Gastroesophageal sphincter (tissue), 3 donors: Measurements from ENCODE around the gene SELENOO.

Source experiments
- CTCF ChIP-seq, 4 experiments: fragments of 200-600 bp in 2 of 4; fragments of 450-650 bp in 2 of 4; sonication (generic) in 1 of 4; IDR thresholded peaks; one replicate each; pipeline ENCODE4 v1.5.1; 2017 to 2019; ENCODE audit warnings: antibody characterized with exemption in 4 of 4, mild to moderate bottlenecking in 2 of 4, moderate library complexity in 2 of 4
- EP300 ChIP-seq: sonication (generic); formaldehyde crosslinking; IDR thresholded peaks from one replicate; pipeline ENCODE4 v1.6.1; 2017; ENCODE audit warnings: antibody characterized with exemption, mild to moderate bottlenecking
- POLR2AphosphoS5 ChIP-seq: sonication (generic); formaldehyde crosslinking; IDR thresholded peaks from one replicate; pipeline ENCODE4 v1.6.1; 2017; ENCODE audit warnings: antibody characterized with exemption

- TF ChIP-seq CTCF (IDR thresholded peaks at IDR 0.05), result no peak
- no peak for TF ChIP-seq EP300
- TF ChIP-seq POLR2AphosphoS5, result no peak
These were observed 31.0 kb upstream of the SELENOO start for GRCh38 chr22:50169774-50170341.
